ENCODE measurements around the gene SVOP.
"Not testable (repeated sequence)": the region's sequence is repeated elsewhere in the genome, so short reads cannot be mapped to it uniquely, and the experiment has no call there.

SVOP gene

GRCh38 chr12:108881953-108882352 lies 138.9 kb downstream of the SVOP start:
- DNase-seq = no peak

GRCh38 chr12:108879615-108880254 lies 141.1 kb downstream of the SVOP start, which contains the start of gene DAO:
Gene DAO (plus strand): TSS chr12:108880092. CDS start chr12:108885007, 4,915 bp downstream.
- DNase-seq = no peak

- no peak for DNase-seq
These were observed 144.3 kb downstream of the SVOP start for GRCh38 chr12:108876550-108876949.

GRCh38 chr12:108875682-108876361 lies 145.0 kb downstream of the SVOP start:
- DNase-seq = no peak

- no peak for DNase-seq
These were observed 145.6 kb downstream of the SVOP start for GRCh38 chr12:108875280-108875679.

- DNase-seq = no peak
These were observed 152.1 kb downstream of the SVOP start for GRCh38 chr12:108868781-108869180.

GRCh38 chr12:108866083-108866482 lies 154.8 kb downstream of the SVOP start:
- DNase-seq = not testable (repeated sequence)

GRCh38 chr12:108865169-108865568 lies 155.7 kb downstream of the SVOP start:
- no peak for DNase-seq

GRCh38 chr12:108862588-108862959 lies 158.3 kb downstream of the SVOP start:
- DNase-seq = no peak

GRCh38 chr12:108861878-108862587 lies 158.8 kb downstream of the SVOP start:
- no peak for DNase-seq

GRCh38 chr12:108860443-108860842 lies 160.4 kb downstream of the SVOP start:
- DNase-seq = no peak

- no peak for DNase-seq
These were observed 161.0 kb downstream of the SVOP start for GRCh38 chr12:108859923-108860291.

GRCh38 chr12:108859141-108859922 lies 161.5 kb downstream of the SVOP start:
- not testable (repeated sequence) for DNase-seq

- no peak for DNase-seq
These were observed 162.4 kb downstream of the SVOP start for GRCh38 chr12:108858311-108859074.

Measured in cortex of kidney (tissue), 1 donor.